GM18907 (cell line): ENCODE data around the gene CDC42SE1.

Source experiments
- ATAC-seq: cut with Tn5 transposase; IDR thresholded peaks from one replicate; pipeline ENCODE4 v1.9.1; 2021; ENCODE audit warnings: mild to moderate bottlenecking, moderate library complexity; ENCODE audit not compliant: unreplicated experiment

The CDC42SE1 gene

GRCh38 chr1:151009674-151010345 lies 49.6 kb downstream of the CDC42SE1 start:
- no peak for ATAC-seq

DNA sequence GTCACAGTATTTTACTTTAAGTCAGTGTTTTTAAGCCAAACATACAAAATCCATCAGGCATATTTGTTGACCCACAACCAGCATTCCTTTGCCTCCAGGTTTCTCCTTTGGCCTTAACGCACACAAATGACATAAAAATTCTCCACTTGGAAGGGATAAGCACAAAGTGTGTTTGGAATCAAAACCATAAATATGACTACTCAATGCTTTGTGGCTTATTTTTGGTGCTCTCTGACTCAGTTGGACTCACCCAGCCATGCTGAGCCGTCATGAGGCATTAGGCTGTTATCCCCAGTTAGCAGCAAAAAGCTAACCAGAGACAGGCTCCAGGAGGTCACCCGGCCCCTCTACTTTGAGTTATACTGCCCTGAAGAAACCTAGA lies 50.2 kb downstream of the CDC42SE1 start:
- no peak for ATAC-seq

DNA sequence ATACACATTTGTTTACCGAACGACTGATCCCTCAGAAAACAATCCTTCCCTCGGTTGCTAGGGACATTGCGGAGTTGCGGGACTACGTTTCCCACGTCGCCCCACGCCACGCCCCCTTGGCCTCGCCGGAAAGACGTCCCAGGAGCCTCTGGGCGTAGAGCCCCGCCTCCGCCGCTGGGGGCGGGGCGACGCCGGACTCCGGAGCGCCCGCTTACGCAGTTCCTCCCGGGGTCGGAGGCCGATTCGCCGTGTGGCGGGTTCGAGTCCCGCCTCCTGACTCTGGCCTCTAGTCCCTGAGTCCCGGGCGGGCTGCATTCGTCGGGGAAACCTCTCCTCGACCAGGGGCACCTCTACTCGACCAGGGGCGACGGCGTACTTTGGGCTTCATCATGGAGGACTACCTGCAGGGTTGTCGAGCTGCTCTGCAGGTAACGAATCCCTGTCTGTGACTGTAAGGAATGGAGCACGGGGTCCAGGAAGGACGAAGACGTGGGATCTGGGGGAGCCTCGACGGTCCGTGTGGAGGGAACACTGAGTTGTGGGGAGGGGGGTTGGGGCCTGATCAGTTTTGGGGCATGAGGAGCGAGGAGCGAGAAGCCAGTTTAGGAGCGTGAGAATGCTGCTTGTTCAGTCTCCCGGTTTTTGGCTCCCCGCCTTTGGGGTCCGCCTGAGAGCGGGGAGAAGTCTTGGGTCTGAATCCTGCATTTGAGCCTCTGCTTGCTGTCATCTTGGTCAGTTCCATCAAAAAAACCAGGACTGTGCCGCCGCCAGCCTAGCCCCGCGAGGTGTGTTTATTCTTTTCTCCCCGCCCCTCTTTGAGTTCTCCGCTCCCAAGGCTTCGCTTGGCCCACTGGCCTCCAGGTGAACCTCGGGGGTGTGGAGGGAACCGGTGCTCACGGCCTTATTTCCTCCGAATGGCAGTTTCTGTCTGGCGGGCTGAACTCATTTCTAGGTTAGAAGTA lies 50.9 kb downstream of the CDC42SE1 start, which contains the start of gene PRUNE1:
PRUNE1 (plus strand) TSS at position 206 of the 962 bp plus-strand sequence; CDS start at position 390, 184 bp downstream.
- ATAC-seq, result peak; percentile 63

- ATAC-seq, result no peak
Observed at GRCh38 chr1:151007853-151008243, 51.6 kb downstream of the CDC42SE1 start.

GRCh38 chr1:151006327-151007052 lies 52.9 kb downstream of the CDC42SE1 start, which contains the start of gene MINDY1:
Gene MINDY1, minus strand, starts transcription at chr1:151006902. Its CDS starts 4,285 bp downstream, at chr1:151002617.
- no peak for ATAC-seq

- ATAC-seq, result no peak
Observed at GRCh38 chr1:151005729-151006319, 53.6 kb downstream of the CDC42SE1 start.

DNA sequence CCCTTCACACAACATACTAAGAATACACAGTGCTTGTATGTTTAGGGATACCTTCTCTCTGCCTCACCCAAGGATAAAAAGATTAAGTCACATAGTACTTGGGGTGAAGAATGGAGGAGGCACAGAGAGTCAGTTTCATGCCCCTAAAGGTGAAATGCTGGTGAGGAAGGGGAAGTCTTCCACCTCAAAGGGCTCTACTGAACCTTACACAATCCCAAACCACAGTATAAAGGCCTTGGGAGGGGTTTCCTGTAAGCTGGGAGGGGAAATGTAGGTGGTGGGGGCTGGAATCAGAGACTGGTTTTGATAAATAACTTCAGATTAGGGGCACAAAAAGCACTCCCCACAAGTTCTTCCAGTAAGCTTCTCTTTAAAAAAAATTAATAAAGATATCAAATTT lies 56.2 kb downstream of the CDC42SE1 start:
- ATAC-seq, result no peak

DNA sequence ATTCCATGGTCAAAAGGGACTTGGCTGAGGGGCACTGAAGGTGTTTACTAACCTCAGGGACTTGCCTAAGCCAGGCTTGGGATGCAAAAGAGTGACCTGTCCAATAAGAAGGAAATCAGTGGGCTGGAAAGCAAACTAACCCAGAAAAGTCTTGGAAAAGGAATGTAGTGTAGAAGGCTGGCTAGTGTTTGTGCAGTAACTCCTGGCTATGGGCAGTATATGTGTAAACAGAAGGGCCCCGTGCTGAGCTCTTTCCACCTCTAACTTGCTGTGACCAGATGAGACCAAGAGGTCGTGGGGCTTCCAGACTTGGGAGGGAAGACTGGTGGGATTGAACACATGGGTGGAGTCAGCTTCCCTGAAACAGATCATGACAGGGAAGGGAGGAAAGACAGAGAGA lies 56.8 kb downstream of the CDC42SE1 start:
- no peak for ATAC-seq

- ATAC-seq, result no peak
Observed at GRCh38 chr1:151002051-151002450, 57.4 kb downstream of the CDC42SE1 start.

DNA sequence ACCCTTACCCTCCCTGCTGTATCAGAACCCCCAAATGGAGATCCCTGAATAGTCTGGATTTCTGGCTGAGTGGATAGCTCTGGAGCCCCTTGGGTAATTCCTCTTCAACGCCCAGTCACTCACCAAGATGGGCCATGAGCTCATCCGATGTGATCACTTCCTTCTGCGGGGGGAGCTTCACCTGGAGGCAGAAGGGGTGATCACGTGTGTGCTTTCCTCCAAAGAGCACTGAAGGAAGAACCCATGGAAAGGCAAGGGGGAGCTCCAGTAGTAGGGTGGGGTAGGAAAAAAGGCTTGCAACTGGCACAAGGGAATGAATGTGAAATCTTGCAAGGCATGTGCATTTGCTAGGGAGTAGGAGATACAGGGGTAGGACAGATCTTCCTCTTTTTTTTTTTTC lies 57.8 kb downstream of the CDC42SE1 start:
- no peak for ATAC-seq
